ENCODE measurements around the gene BCL11B.

BCL11B gene

GRCh38 chr14:99268810-99269707, 2.9 kb downstream of the BCL11B start:
- DNase-seq, result no peak

- no peak for DNase-seq
These were observed 3.9 kb downstream of the BCL11B start for GRCh38 chr14:99267837-99268781.

GRCh38 chr14:99267381-99267780, 4.6 kb downstream of the BCL11B start:
- DNase-seq, result no peak

- peak in 55 of 58 donors; percentile 24 to 84 (median 58) for DNase-seq
These were observed 5.5 kb downstream of the BCL11B start for GRCh38 chr14:99266181-99267178.

- DNase-seq, result no peak
These were observed 6.4 kb downstream of the BCL11B start for GRCh38 chr14:99265571-99265970.

GRCh38 chr14:99264691-99265450, 7.1 kb downstream of the BCL11B start:
- DNase-seq, result no peak

- DNase-seq, result no peak
These were observed 8.2 kb downstream of the BCL11B start for GRCh38 chr14:99263564-99264330.

GRCh38 chr14:99262977-99263448, 9.0 kb downstream of the BCL11B start:
- DNase-seq, result no peak

GRCh38 chr14:99261912-99262787, 9.8 kb downstream of the BCL11B start:
- peak in 4 of 58 donors; percentile 23 to 31 (median 26) for DNase-seq

- no peak for DNase-seq
These were observed 11.1 kb downstream of the BCL11B start for GRCh38 chr14:99260587-99261551.

- no peak for DNase-seq
These were observed 11.9 kb downstream of the BCL11B start for GRCh38 chr14:99260116-99260515.

GRCh38 chr14:99258876-99259726, 12.9 kb downstream of the BCL11B start:
- no peak for DNase-seq

GRCh38 chr14:99258341-99258861, 13.6 kb downstream of the BCL11B start:
- DNase-seq, result no peak

- DNase-seq, result no peak
These were observed 14.2 kb downstream of the BCL11B start for GRCh38 chr14:99257673-99258221.

GRCh38 chr14:99257122-99257672, 14.8 kb downstream of the BCL11B start:
- DNase-seq, result no peak
